ENCODE data around the gene HNRNPA1. TPM values are rescaled to one million over a fixed set of nuclear protein-coding genes. Genes with fewer than 3 reads are reported as not detected.

HNRNPA1 gene
- total RNA-seq, 1 donor from 2014 or later: 3,205 TPM

GRCh38 chr12:54240971-54241588, 39.4 kb upstream of the HNRNPA1 start:
- no peaks in the 10 kb centered on the region for H3K9me3 Mint-ChIP-seq
- DNase-seq (ENCODE audit: low read depth, low spot score): no peak
- H3K27me3 Mint-ChIP-seq (ENCODE audit: low read depth): no peaks in the 10 kb centered on the region
- H3K27ac Mint-ChIP-seq (ENCODE audit: unreplicated experiment): no peak overlapping the region
- H3K36me3 Mint-ChIP-seq (ENCODE audit: low read depth): peaks cover 16% of the 10 kb centered on the region
- H3K4me1 Mint-ChIP-seq: peaks cover 12% of the 10 kb centered on the region
- no peak for TF ChIP-seq CTCF (conservative IDR thresholded peaks at IDR 0.05)
- H3K4me3 Mint-ChIP-seq: no peak overlapping the region

- no peak overlapping the region for H3K27ac Mint-ChIP-seq (ENCODE audit: unreplicated experiment)
- H3K4me1 Mint-ChIP-seq: no peaks in the 10 kb centered on the region
- H3K9me3 Mint-ChIP-seq: no peaks in the 10 kb centered on the region
- no peak overlapping the region for H3K4me3 Mint-ChIP-seq
- TF ChIP-seq CTCF (conservative IDR thresholded peaks at IDR 0.05): no peak
- no peak for DNase-seq (ENCODE audit: low read depth, low spot score)
- H3K36me3 Mint-ChIP-seq (ENCODE audit: low read depth): peaks cover 24% of the 10 kb centered on the region
- H3K27me3 Mint-ChIP-seq (ENCODE audit: low read depth): no peaks in the 10 kb centered on the region
These were observed 34.4 kb upstream of the HNRNPA1 start for GRCh38 chr12:54246011-54246641.

- no peak for TF ChIP-seq CTCF (conservative IDR thresholded peaks at IDR 0.05)
- Mint-ChIP-seq H3K27ac (ENCODE audit: unreplicated experiment) (no peak overlapping the region), H3K4me1 (peaks cover 5% of the 10 kb centered on the region), H3K9me3 (no peaks in the 10 kb centered on the region), H3K4me3 (no peak overlapping the region), H3K27me3 (ENCODE audit: low read depth) (no peaks in the 10 kb centered on the region), H3K36me3 (ENCODE audit: low read depth) (peaks cover 28% of the 10 kb centered on the region)
- DNase-seq (ENCODE audit: low read depth, low spot score): no peak
These were observed 31.0 kb upstream of the HNRNPA1 start for GRCh38 chr12:54249489-54249888.

- peak; percentile 76 for TF ChIP-seq CTCF (conservative IDR thresholded peaks at IDR 0.05)
- Mint-ChIP-seq H3K4me1 (peaks cover 13% of the 10 kb centered on the region), H3K36me3 (ENCODE audit: low read depth) (peaks cover 30% of the 10 kb centered on the region), H3K27me3 (ENCODE audit: low read depth) (no peaks in the 10 kb centered on the region), H3K4me3 (no peak overlapping the region), H3K27ac (ENCODE audit: unreplicated experiment) (no peak overlapping the region), H3K9me3 (no peaks in the 10 kb centered on the region)
- DNase-seq (ENCODE audit: low read depth, low spot score): no peak
These were observed 28.8 kb upstream of the HNRNPA1 start for GRCh38 chr12:54251667-54252284.

GRCh38 chr12:54253240-54253639, 27.3 kb upstream of the HNRNPA1 start:
- Mint-ChIP-seq H3K36me3 (ENCODE audit: low read depth) (peaks cover 26% of the 10 kb centered on the region), H3K4me1 (peaks cover 27% of the 10 kb centered on the region), H3K4me3 (no peak overlapping the region), H3K9me3 (no peaks in the 10 kb centered on the region), H3K27ac (ENCODE audit: unreplicated experiment) (no peak overlapping the region), H3K27me3 (ENCODE audit: low read depth) (no peaks in the 10 kb centered on the region)
- DNase-seq (ENCODE audit: low read depth, low spot score): no peak
- no peak for TF ChIP-seq CTCF (conservative IDR thresholded peaks at IDR 0.05)

Data from neural crest cell (in vitro differentiated cells).